Sigmoid colon (tissue), 7 donors: Measurements from ENCODE around the gene TOMM40. TPM values are rescaled to one million over a fixed set of nuclear protein-coding genes. Genes with fewer than 3 reads are reported as not detected.
A peak's percentile ranks its signal among the peaks of the same experiment; 100 is the strongest.
"Not testable (repeated sequence)": the region's sequence is repeated elsewhere in the genome, so short reads cannot be mapped to it uniquely, and the experiment has no call there.

Experiments
- DNase-seq: peaks from one replicate; pipeline ENCODE4 v3.0.0-alpha.2; 2019
- H3K27ac ChIP-seq, 4 donors: fragments of 200-600 bp; sonication (generic); one replicate each; pipeline ENCODE4 v1.5.1; 2016 to 2019; ENCODE audit warnings: mild to moderate bottlenecking in 1 of 4
- H3K27me3 ChIP-seq, 3 donors: fragments of 200-600 bp; sonication (generic); one replicate each; pipeline ENCODE4 v1.5.1; 2019; ENCODE audit warnings: mild to moderate bottlenecking in 1 of 3
- H3K36me3 ChIP-seq, 4 donors: fragments of 200-600 bp; sonication (generic); one replicate each; pipeline ENCODE4 v1.5.1; 2016 to 2019
- H3K4me1 ChIP-seq, 4 donors: fragments of 200-600 bp; sonication (generic); one replicate each; pipeline ENCODE4 v1.5.1; 2017 to 2019
- H3K4me3 ChIP-seq, 4 donors: fragments of 200-600 bp; sonication (generic); one replicate each; pipeline ENCODE4 v1.5.1; 2017 to 2019; ENCODE audit warnings: mild to moderate bottlenecking in 2 of 4, moderate library complexity in 1 of 4
- H3K9me3 ChIP-seq, 4 donors: fragments of 200-600 bp in 3 of 4; sonication (generic) in 3 of 4; one replicate each; pipeline versions ENCODE4 v1.5.1 to v1.6.1; 2013 to 2019
- EP300 ChIP-seq, 4 donors: sonication (generic); formaldehyde crosslinking; IDR thresholded peaks; one replicate each; pipeline ENCODE4 v1.6.1; 2017; ENCODE audit warnings: antibody characterized with exemption in 4 of 4
- POLR2A ChIP-seq, 2 donors: fragments of 450-650 bp; IDR thresholded peaks; one replicate each; pipeline ENCODE4 v1.6.1; 2016; ENCODE audit warnings: antibody characterized with exemption in 2 of 2, mild to moderate bottlenecking in 2 of 2, moderate library complexity in 2 of 2
- POLR2AphosphoS5 ChIP-seq, 4 donors: sonication (generic); formaldehyde crosslinking; IDR thresholded peaks; one replicate each; pipeline ENCODE4 v1.6.1; 2017; ENCODE audit warnings: antibody characterized with exemption in 4 of 4
- WGBS, 2 donors: extraction: QIAGEN DNeasy Blood & Tissue Kit; methylation state at CpG; one replicate each; pipeline ENCODE4 v1.1.7; 2013; 5-methylcytosine and 5-hydroxymethylcytosine counted together
- intact Hi-C: fragments of 100-400 bp; cut with DNase I; formaldehyde crosslinking; loops from one replicate; pipeline ENCODE4 v1.15.1; 2023
- polyA plus RNA-seq, 3 donors: library from polyadenylated mRNA; stranded (reverse); fragments of 200-250 nt; gene quantifications; one replicate each; pipeline ENCODE4 v1.2.3, GENCODE V29; 2013
- total RNA-seq, 4 donors: library from RNA; depleted of rRNA; stranded (reverse); fragments of >200 nt; gene quantifications; one replicate each; pipeline ENCODE4 v1.1.0, GENCODE V29; 2016
- TF ChIP-seq, protein P1 (sequence below), 4 experiments: fragments of 450-650 bp in 3 of 4; fragments of 200-600 bp in 1 of 4; IDR thresholded peaks; one replicate each; pipeline ENCODE4 v1.5.1; 2016 to 2019; ENCODE audit warnings: antibody characterized with exemption in 4 of 4, mild to moderate bottlenecking in 3 of 4, moderate library complexity in 2 of 4
- donor health status: healthy with polysubstance abuse.
- donor health status: Bipolar disorder and iron deficiency.
- donor health status: healthy.

TOMM40 gene
- total and polyA plus RNA-seq, 7 donors, result 21.6 to 76.8 (median 32.4) TPM

GRCh38 chr19:44887648-44888047 is 3.4 kb upstream of the TOMM40 start:
- H3K27me3 ChIP-seq, result no peaks in the 10 kb centered on the region
- H3K27ac ChIP-seq, result no peak overlapping the region
- TF ChIP-seq POLR2A (IDR thresholded peaks at IDR 0.05) (no peak), POLR2AphosphoS5 (IDR thresholded peaks at IDR 0.05) (no peak), EP300 (IDR thresholded peaks at IDR 0.05) (no peak)
- TF ChIP-seq, protein P1, sequence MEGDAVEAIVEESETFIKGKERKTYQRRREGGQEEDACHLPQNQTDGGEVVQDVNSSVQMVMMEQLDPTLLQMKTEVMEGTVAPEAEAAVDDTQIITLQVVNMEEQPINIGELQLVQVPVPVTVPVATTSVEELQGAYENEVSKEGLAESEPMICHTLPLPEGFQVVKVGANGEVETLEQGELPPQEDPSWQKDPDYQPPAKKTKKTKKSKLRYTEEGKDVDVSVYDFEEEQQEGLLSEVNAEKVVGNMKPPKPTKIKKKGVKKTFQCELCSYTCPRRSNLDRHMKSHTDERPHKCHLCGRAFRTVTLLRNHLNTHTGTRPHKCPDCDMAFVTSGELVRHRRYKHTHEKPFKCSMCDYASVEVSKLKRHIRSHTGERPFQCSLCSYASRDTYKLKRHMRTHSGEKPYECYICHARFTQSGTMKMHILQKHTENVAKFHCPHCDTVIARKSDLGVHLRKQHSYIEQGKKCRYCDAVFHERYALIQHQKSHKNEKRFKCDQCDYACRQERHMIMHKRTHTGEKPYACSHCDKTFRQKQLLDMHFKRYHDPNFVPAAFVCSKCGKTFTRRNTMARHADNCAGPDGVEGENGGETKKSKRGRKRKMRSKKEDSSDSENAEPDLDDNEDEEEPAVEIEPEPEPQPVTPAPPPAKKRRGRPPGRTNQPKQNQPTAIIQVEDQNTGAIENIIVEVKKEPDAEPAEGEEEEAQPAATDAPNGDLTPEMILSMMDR (IDR thresholded peaks at IDR 0.05), result no peak
- DNase-seq, result no peak
- WGBS, 2 donors, result 89 to 91% methylated on average over 4 of the region's 4 CpGs
- intact Hi-C loops, result no loop called here
- H3K4me3 ChIP-seq, result no peak overlapping the region
- peaks cover 0 to 23% (median 21%) of the 10 kb centered on the region in 4 donors for H3K4me1 ChIP-seq
- peaks cover 0 to 55% (median 11%) of the 10 kb centered on the region in 4 donors for H3K36me3 ChIP-seq
- no peaks in the 10 kb centered on the region for H3K9me3 ChIP-seq

GRCh38 chr19:44888335-44888734 is 2.7 kb upstream of the TOMM40 start:
- 91 to 98% methylated on average over 5 of the region's 5 CpGs for WGBS, 2 donors
- H3K27ac ChIP-seq, intact Hi-C loops, H3K4me3 ChIP-seq, H3K9me3 ChIP-seq, DNase-seq, H3K27me3 ChIP-seq: not testable (repeated sequence)
- Histone ChIP-seq H3K36me3 (peaks cover 5 to 56% (median 17%) of the 10 kb centered on the region in 4 donors), H3K4me1 (peaks cover 0 to 26% (median 24%) of the 10 kb centered on the region in 4 donors)

GRCh38 chr19:44889830-44890365 is 1.2 kb upstream of the TOMM40 start:
- 42 to 58% methylated on average over 17 of the region's 17 CpGs for WGBS, 2 donors
- no peaks in the 10 kb centered on the region for H3K9me3 ChIP-seq
- intact Hi-C loops, result loop anchor here (2.0 to 5.0 kb wide), 2 partner anchors 41 to 362 kb away; partner anchors contain the start of gene MARK4
- peak overlapping the region; percentile 50 to 65 (median 58) for H3K4me3 ChIP-seq
- H3K36me3 ChIP-seq, result peaks cover 17 to 59% (median 31%) of the 10 kb centered on the region in 4 donors
- no peak for DNase-seq
- H3K4me1 ChIP-seq, result peaks cover 0 to 26% (median 24%) of the 10 kb centered on the region in 4 donors
- TF ChIP-seq POLR2AphosphoS5 (IDR thresholded peaks at IDR 0.05) (no peak), EP300 (IDR thresholded peaks at IDR 0.05) (no peak), POLR2A (IDR thresholded peaks at IDR 0.05) (no peak)
- TF ChIP-seq, protein P1 (IDR thresholded peaks at IDR 0.05), result no peak
- H3K27me3 ChIP-seq, result no peaks in the 10 kb centered on the region
- peak overlapping the region; percentile 91 to 96 (median 94) for H3K27ac ChIP-seq

DNA sequence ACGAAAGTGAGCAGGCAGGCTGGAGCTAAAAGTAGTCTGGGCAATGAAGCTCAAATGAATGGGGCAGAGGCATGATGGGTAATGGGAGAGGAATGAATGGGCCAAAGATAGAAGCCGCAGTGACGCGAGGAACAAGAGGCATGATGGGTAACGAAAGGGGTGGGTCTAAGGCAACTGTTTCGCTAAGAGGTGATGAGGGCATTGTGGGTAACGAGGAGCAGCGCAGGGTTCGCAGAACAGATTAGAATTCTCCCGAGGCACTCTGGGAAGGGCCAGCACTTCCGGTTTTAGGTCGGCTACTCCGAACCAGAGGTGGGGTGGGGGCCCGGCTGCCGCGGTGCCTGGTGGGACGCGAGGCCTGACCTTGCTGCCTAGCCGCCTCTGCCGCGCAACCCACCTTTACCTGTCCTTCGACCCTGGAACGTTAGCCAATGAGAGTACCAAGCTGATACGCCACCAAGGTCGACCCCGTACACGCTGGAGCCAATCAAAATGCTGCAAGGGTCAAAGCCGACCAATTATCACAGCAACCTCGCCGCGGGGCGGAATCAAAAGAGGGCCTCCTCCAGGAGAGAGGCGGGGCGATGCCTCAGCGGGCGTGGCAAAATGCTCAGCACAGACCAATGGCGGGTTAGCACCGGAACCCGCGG is 563 bp upstream of the TOMM40 start:
- H3K27ac ChIP-seq, result peak overlapping the region; percentile 91 to 96 (median 94)
- intact Hi-C loops, result loop anchor here (2.0 to 5.0 kb wide), 2 partner anchors 42 to 362 kb away; partner anchors contain the start of gene MARK4
- H3K9me3 ChIP-seq, result no peaks in the 10 kb centered on the region
- peaks cover 0 to 26% (median 24%) of the 10 kb centered on the region in 4 donors for H3K4me1 ChIP-seq
- no peak for DNase-seq
- peaks cover 22 to 63% (median 36%) of the 10 kb centered on the region in 4 donors for H3K36me3 ChIP-seq
- WGBS, 2 donors, result 0% methylated on average over 40 of the region's 40 CpGs
- TF ChIP-seq EP300 (IDR thresholded peaks at IDR 0.05) (peak in 1 of 4 donors; percentile 75), POLR2A (IDR thresholded peaks at IDR 0.05) (no peak), POLR2AphosphoS5 (IDR thresholded peaks at IDR 0.05) (peak in 3 of 4 donors; percentile 64 to 83 (median 78))
- H3K27me3 ChIP-seq, result no peaks in the 10 kb centered on the region
- peak overlapping the region; percentile 50 to 65 (median 58) for H3K4me3 ChIP-seq

GRCh38 chr19:44892932-44893331 is 1.9 kb downstream of the TOMM40 start:
- Histone ChIP-seq H3K27me3 (no peaks in the 10 kb centered on the region), H3K36me3 (peaks cover 35 to 64% (median 46%) of the 10 kb centered on the region in 4 donors), H3K9me3 (no peaks in the 10 kb centered on the region), H3K4me1 (peaks cover 0 to 26% (median 24%) of the 10 kb centered on the region in 4 donors), H3K27ac (no peak overlapping the region), H3K4me3 (no peak overlapping the region)
- intact Hi-C loops, result loop anchor here (5.0 kb wide), 1 partner anchor 359 kb away; the partner anchor contains the start of gene MARK4
- 90 to 93% methylated on average over 7 of the region's 7 CpGs for WGBS, 2 donors
- DNase-seq, result no peak
- TF ChIP-seq POLR2AphosphoS5 (IDR thresholded peaks at IDR 0.05) (no peak), POLR2A (IDR thresholded peaks at IDR 0.05) (no peak), EP300 (IDR thresholded peaks at IDR 0.05) (no peak)
- TF ChIP-seq, protein P1 (IDR thresholded peaks at IDR 0.05), result no peak
